K562 (cell line): ENCODE results near the gene MCC. TPM values are rescaled to one million over a fixed set of nuclear protein-coding genes. Genes with fewer than 3 reads are reported as not detected.

Source experiments
- ATAC-seq: fragments of 200-7000 bp; cut with Tn5 transposase; 3 replicates; pipeline ENCODE4 v1.9.1; 2020; ENCODE audit warnings: moderate library complexity
- BruUV-seq: library from RNA; stranded (reverse); fragments of 400-500 nt; replicated peaks from 2 replicates; lab custom pipeline; 2021; lab: Mats Ljungman, UMichigan
- CTCF ChIA-PET: fragments of 300-600 bp; formaldehyde crosslinking; extraction: SDS; loops from one replicate; lab custom pipeline; 2021; ENCODE audit warnings: low intra/inter-chr PET ratio; lab: Yijun Ruan, JAX
- POLR2A ChIA-PET: fragments of 300-600, 350-650 bp; sonication (Branson Sonifier 250); formaldehyde crosslinking; extraction: SDS; loops from one replicate; lab custom pipeline; 2021; ENCODE audit warnings: antibody characterized with exemption, inconsistent platforms; lab: Yijun Ruan, JAX
- DNase-seq, 4 experiments: peaks; one replicate each; pipeline versions ENCODE4 v3.0.0 to v3.0.0-alpha.2; 2011 to 2018; ENCODE audit warnings: low spot score in 3 of 4, mixed read lengths in 3 of 4; ENCODE audit errors: extremely low read depth in 1 of 4
- FAIRE-seq: peaks from 2 replicates; lab custom pipeline; 2011; peaks lifted over from hg19 to GRCh38; lab: Jason Lieb, UNC
- H2AFZ ChIP-seq: 2 replicates; pipeline ENCODE4 v1.6.0; 2011; ENCODE audit warnings: low read depth, low read length, control low read depth, inconsistent platforms
- H3K27ac ChIP-seq: fragments of 200-600 bp; 3 replicates; pipeline ENCODE4 v1.8.0; 2011; ENCODE audit warnings: low read depth, mild to moderate bottlenecking, control low read depth, inconsistent platforms, low read length, moderate library complexity, mixed read lengths; ENCODE audit errors: extremely low read depth
- H3K27me3 ChIP-seq, 2 experiments: fragments of 300-600 bp in 1 of 2; 2 replicates in 1 of 2; 3 replicates in 1 of 2; pipeline versions ENCODE4 v1.6.0 to v1.8.0; 2011; ENCODE audit warnings: inconsistent platforms in 2 of 2, low read length in 2 of 2, mild to moderate bottlenecking in 1 of 2, mixed read lengths in 1 of 2, moderate library complexity in 1 of 2; ENCODE audit not compliant: control insufficient read depth in 2 of 2, insufficient read depth in 2 of 2
- H3K36me3 ChIP-seq: fragments of 300-600 bp; 3 replicates; pipeline ENCODE4 v1.8.0; 2011; ENCODE audit warnings: mild to moderate bottlenecking, low read length, inconsistent platforms; ENCODE audit not compliant: control insufficient read depth, insufficient read depth
- H3K4me1 ChIP-seq, 2 experiments: fragments of 200-600 bp in 1 of 2; replicated peaks in 1 of 2; 2 replicates in 1 of 2; 3 replicates in 1 of 2; pipeline versions ENCODE4 v1.5.1 to v1.8.0; 2011; ENCODE audit warnings: inconsistent platforms in 2 of 2, low read length in 2 of 2, mild to moderate bottlenecking in 1 of 2, mixed read lengths in 1 of 2, moderate library complexity in 1 of 2; ENCODE audit not compliant: control insufficient read depth in 2 of 2, insufficient read depth in 2 of 2
- H3K4me2 ChIP-seq: 2 replicates; pipeline ENCODE4 v1.6.1; 2011; ENCODE audit warnings: low read length, control low read depth, inconsistent platforms, mixed read lengths; ENCODE audit not compliant: insufficient read depth
- H3K4me3 ChIP-seq: fragments of 200-600 bp; sonication (generic), shearing (Covaris generic); 2 replicates; pipeline ENCODE4 v1.5.1; 2016; ENCODE audit warnings: control low read depth, inconsistent platforms
- H3K79me2 ChIP-seq: fragments of 200-600 bp; 3 replicates; pipeline ENCODE4 v1.8.0; 2011; ENCODE audit warnings: low read length, inconsistent platforms; ENCODE audit not compliant: control insufficient read depth, insufficient read depth
- H3K9ac ChIP-seq, 2 experiments: 2 replicates each; pipeline versions ENCODE4 v1.6.0 to v1.6.1; 2011; ENCODE audit warnings: low read depth in 2 of 2, low read length in 2 of 2, control low read depth in 1 of 2, inconsistent platforms in 1 of 2, mild to moderate bottlenecking in 1 of 2, mixed read lengths in 1 of 2; ENCODE audit not compliant: insufficient read depth in 1 of 2
- H3K9me1 ChIP-seq: one replicate; pipeline ENCODE4 v1.6.0; 2011; ENCODE audit warnings: inconsistent platforms, mild to moderate bottlenecking, low read length, moderate library complexity; ENCODE audit not compliant: control insufficient read depth, insufficient read depth
- H3K9me3 ChIP-seq: replicated peaks from 2 replicates; pipeline ENCODE4 v1.5.1; 2011; ENCODE audit warnings: low read depth, low read length, inconsistent platforms; ENCODE audit not compliant: control insufficient read depth, insufficient read depth
- H4K20me1 ChIP-seq: replicated peaks from 2 replicates; pipeline ENCODE4 v1.6.1; 2011; ENCODE audit warnings: low read length, inconsistent platforms, mixed read lengths; ENCODE audit not compliant: control insufficient read depth, insufficient read depth
- MAFF ChIP-seq: IDR thresholded peaks from 2 replicates; pipeline ENCODE4 v1.6.1; 2012; ENCODE audit warnings: low read length, improper control_type of control experiment
- MCM2 ChIP-seq: fragments of 450-650 bp; IDR thresholded peaks from 2 replicates; pipeline ENCODE4 v1.6.1; 2017; ENCODE audit warnings: low read depth, mild to moderate bottlenecking
- MTF1 ChIP-seq: fragments of 250-450 bp; sonication (Bioruptor Pico); IDR thresholded peaks from 2 replicates; pipeline ENCODE4 v1.9.0; 2021; ENCODE audit warnings: moderate library complexity, mild to moderate bottlenecking, inconsistent platforms, borderline replicate concordance
- NELFE ChIP-seq: IDR thresholded peaks from 2 replicates; pipeline ENCODE4 v1.6.1; 2011; ENCODE audit warnings: mild to moderate bottlenecking; ENCODE audit not compliant: insufficient read depth, insufficient read length
- NFE2 ChIP-seq: IDR thresholded peaks from 2 replicates; pipeline ENCODE4 v1.6.1; 2014; ENCODE audit warnings: antibody characterized with exemption, low read depth
- POLR2AphosphoS5 ChIP-seq: IDR thresholded peaks from 2 replicates; pipeline ENCODE4 v1.6.1; 2011; ENCODE audit warnings: mild to moderate bottlenecking, low read depth, low read length, moderate library complexity; ENCODE audit not compliant: control insufficient read depth, insufficient read depth
- PURB ChIP-seq: sonication (generic); formaldehyde crosslinking; IDR thresholded peaks from 2 replicates; pipeline ENCODE4 v1.9.0; 2021; ENCODE audit warnings: low read depth, mild to moderate bottlenecking, missing genetic modification reagents
- RNF2 ChIP-seq: sonication (generic); IDR thresholded peaks from 2 replicates; pipeline ENCODE4 v1.6.1; 2016
- SRSF3 ChIP-seq: fragments of 200-400 bp; formaldehyde crosslinking; IDR thresholded peaks from 2 replicates; pipeline ENCODE4 v1.6.1; 2016; ENCODE audit warnings: mild to moderate bottlenecking, low read length, moderate library complexity; ENCODE audit not compliant: insufficient read depth
- STAT5A ChIP-seq: IDR thresholded peaks from 2 replicates; pipeline ENCODE4 v1.6.1; 2012; ENCODE audit warnings: low read length, inconsistent platforms, borderline replicate concordance
- ZNF316 ChIP-seq: fragments of 450-650 bp; IDR thresholded peaks from 2 replicates; pipeline ENCODE4 v1.6.1; 2016
- ZNF436 ChIP-seq: fragments of 250-450, 450-650 bp; sonication (Bioruptor Pico); formaldehyde crosslinking; IDR thresholded peaks from 2 replicates; pipeline ENCODE4 v1.7.0; 2020; ENCODE audit warnings: mild to moderate bottlenecking
- WGBS: fragments of 100-300 bp; shearing (Covaris generic); methylation state at CpG from one replicate; pipeline ENCODE4 v1.1.6; 2016; ENCODE audit warnings: low coverage, mixed read lengths; ENCODE audit not compliant: insufficient coverage; ENCODE audit errors: missing lambda C conversion rate; 5-methylcytosine and 5-hydroxymethylcytosine counted together
- in situ Hi-C: fragments of 300-500 bp; cut with MboI; formaldehyde crosslinking; loops from 4 replicates; pipeline ENCODE4 v1.15.0; 2018; ENCODE audit warnings: inconsistent platforms, mixed read lengths
- intact Hi-C: fragments of 100-400 bp; cut with micrococcal nuclease; formaldehyde crosslinking; loops from 2 replicates; pipeline ENCODE4 v1.14.2; 2022
- polyA plus RNA-seq, 8 experiments: library from polyadenylated mRNA; depleted of rRNA in 4 of 8; stranded (reverse) in 5 of 8; unstranded in 3 of 8; fragments of >200 nt; fragmentation: Nextera tagmentation in 2 of 8; fragmentation: Illumina TruSeq in 1 of 8; extraction: Ambion mirVana in 2 of 8; extraction: Trizol in 1 of 8; gene quantifications; 2 replicates each; pipeline versions ENCODE4 v1.2.1 to v1.2.3, GENCODE V29; 2011 to 2014; ENCODE audit warnings: inconsistent platforms in 1 of 8, missing spikeins in 1 of 8
- total RNA-seq, 7 experiments: library from RNA; depleted of rRNA in 6 of 7; stranded (reverse); fragments of >200 nt in 6 of 7; fragmentation: Illumina TruSeq in 2 of 7; extraction: Trizol in 2 of 7; gene quantifications; 2 replicates each; pipeline versions ENCODE4 v1.2.1 to v1.2.3, GENCODE V29; 2011 to 2021; ENCODE audit warnings: low replicate concordance in 1 of 7
- TF ChIP-seq, protein P1 (sequence below), 2 experiments: fragments of 450-650 bp in 1 of 2; sonication (generic) in 1 of 2; formaldehyde crosslinking; conservative IDR thresholded peaks; 2 replicates each; pipeline versions ENCODE4 v1.4.0 to v1.8.1; 2020 to 2022; ENCODE audit warnings: mild to moderate bottlenecking in 1 of 2, missing genetic modification reagents in 1 of 2
- TF ChIP-seq, protein P2 (sequence below): fragments of 450-650 bp; IDR thresholded peaks from 2 replicates; pipeline ENCODE4 v1.6.1; 2016
- TF ChIP-seq, protein P3 (sequence below): IDR thresholded peaks from 2 replicates; pipeline ENCODE4 v1.6.1; 2011; ENCODE audit not compliant: insufficient read length; ENCODE audit errors: extremely low read depth
- TF ChIP-seq, protein P4 (sequence below): fragments of 250-450 bp; sonication (Bioruptor Pico); IDR thresholded peaks from 2 replicates; pipeline ENCODE4 v1.5.0; 2021
- TF ChIP-seq, protein P5 (sequence below): fragments of 450-650 bp; IDR thresholded peaks from 2 replicates; pipeline ENCODE4 v1.7.0; 2016; ENCODE audit warnings: borderline replicate concordance
- TF ChIP-seq, protein P6 (sequence below): fragments of 250-450 bp; sonication (Bioruptor Pico); IDR thresholded peaks from 2 replicates; pipeline ENCODE4 v1.8.0; 2021; ENCODE audit warnings: borderline replicate concordance, mild to moderate bottlenecking, moderate library complexity; ENCODE audit not compliant: poor library complexity, severe bottlenecking

The MCC gene
- total and polyA plus RNA-seq, 9 of the 15 experiments (the other 6 are each of a cell fraction or from before 2014, with no cell fraction given) = 0.04 to 0.24 (median 0.06) TPM; not detected in 1

DNA sequence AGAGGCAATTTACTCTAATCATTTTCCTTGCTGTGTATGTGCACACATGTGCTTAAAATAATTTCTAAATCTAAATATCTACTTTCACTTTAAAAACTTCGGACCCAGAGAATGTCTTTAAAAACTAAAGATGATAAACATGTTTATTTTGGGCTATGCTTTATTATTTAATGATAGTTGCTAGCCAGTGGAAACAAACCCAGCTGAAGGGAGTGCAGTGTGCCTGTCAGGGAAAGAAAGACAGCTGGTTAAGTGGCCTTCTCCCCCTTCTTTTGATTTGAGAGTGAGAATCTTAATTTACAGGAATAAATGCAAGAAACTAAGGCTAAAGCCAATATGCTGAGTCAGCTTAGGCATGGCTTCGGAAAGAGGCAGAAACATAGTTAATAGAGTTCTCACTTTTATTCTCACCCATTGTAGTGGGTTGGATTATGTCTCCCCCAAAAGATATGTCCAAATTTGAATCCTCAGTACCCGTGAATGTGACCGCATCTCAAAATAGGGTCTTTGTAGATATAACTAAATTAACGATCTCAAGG is 400.2 kb downstream of the MCC start:
- in situ Hi-C loops (no loop called here), intact Hi-C loops (no loop called here)
- no TSS peak for BruUV-seq
- Histone ChIP-seq H4K20me1 (no peaks in the 10 kb centered on the region), H2AFZ (no peak overlapping the region), H3K9me3 (no peaks in the 10 kb centered on the region), H3K27me3 (peaks cover 41 to 43% of the 10 kb centered on the region in 2 experiments), H3K4me1 (peaks cover 4 to 5% of the 10 kb centered on the region in 2 experiments; a peak in 3 of 5 replicates), H3K79me2 (no peaks in the 10 kb centered on the region), H3K27ac (no peak overlapping the region), H3K9ac (no peak overlapping the region), H3K4me2 (no peak overlapping the region), H3K9me1 (no peaks in the 10 kb centered on the region), H3K36me3 (no peaks in the 10 kb centered on the region), H3K4me3 (no peak overlapping the region)
- ChIA-PET POLR2A (no interaction called here), CTCF (no interaction called here)
- ATAC-seq = no peak
- no peak for DNase-seq
- FAIRE-seq = no peak
- WGBS = 5% methylated on average over 5 of the region's 5 CpGs
- TF ChIP-seq, protein P1, sequence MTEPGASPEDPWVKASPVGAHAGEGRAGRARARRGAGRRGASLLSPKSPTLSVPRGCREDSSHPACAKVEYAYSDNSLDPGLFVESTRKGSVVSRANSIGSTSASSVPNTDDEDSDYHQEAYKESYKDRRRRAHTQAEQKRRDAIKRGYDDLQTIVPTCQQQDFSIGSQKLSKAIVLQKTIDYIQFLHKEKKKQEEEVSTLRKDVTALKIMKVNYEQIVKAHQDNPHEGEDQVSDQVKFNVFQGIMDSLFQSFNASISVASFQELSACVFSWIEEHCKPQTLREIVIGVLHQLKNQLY (CRISPR knock-in tag; conservative IDR thresholded peaks at IDR 0.05) = no peak
- TF ChIP-seq NELFE (no peak), MCM2 (no peak), MAFF (peak; percentile 93), POLR2AphosphoS5 (no peak), RNF2 (peak; percentile 14; the same call in 1 of the 2 replicates), PURB (CRISPR knock-in tag) (no peak), ZNF436 (CRISPR knock-in tag) (no peak), SRSF3 (no peak), NFE2 (peak; percentile 46; the same call in 1 of the 2 replicates), STAT5A (no peak), MTF1 (CRISPR knock-in tag) (no peak), ZNF316 (peak; percentile 95)
- TF ChIP-seq, protein P2, sequence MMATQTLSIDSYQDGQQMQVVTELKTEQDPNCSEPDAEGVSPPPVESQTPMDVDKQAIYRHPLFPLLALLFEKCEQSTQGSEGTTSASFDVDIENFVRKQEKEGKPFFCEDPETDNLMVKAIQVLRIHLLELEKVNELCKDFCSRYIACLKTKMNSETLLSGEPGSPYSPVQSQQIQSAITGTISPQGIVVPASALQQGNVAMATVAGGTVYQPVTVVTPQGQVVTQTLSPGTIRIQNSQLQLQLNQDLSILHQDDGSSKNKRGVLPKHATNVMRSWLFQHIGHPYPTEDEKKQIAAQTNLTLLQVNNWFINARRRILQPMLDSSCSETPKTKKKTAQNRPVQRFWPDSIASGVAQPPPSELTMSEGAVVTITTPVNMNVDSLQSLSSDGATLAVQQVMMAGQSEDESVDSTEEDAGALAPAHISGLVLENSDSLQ = no peak
- TF ChIP-seq, protein P3, sequence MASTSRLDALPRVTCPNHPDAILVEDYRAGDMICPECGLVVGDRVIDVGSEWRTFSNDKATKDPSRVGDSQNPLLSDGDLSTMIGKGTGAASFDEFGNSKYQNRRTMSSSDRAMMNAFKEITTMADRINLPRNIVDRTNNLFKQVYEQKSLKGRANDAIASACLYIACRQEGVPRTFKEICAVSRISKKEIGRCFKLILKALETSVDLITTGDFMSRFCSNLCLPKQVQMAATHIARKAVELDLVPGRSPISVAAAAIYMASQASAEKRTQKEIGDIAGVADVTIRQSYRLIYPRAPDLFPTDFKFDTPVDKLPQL = no peak
- TF ChIP-seq, protein P4, sequence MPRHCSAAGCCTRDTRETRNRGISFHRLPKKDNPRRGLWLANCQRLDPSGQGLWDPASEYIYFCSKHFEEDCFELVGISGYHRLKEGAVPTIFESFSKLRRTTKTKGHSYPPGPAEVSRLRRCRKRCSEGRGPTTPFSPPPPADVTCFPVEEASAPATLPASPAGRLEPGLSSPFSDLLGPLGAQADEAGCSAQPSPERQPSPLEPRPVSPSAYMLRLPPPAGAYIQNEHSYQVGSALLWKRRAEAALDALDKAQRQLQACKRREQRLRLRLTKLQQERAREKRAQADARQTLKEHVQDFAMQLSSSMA (CRISPR knock-in tag) = no peak
- TF ChIP-seq, protein P5, sequence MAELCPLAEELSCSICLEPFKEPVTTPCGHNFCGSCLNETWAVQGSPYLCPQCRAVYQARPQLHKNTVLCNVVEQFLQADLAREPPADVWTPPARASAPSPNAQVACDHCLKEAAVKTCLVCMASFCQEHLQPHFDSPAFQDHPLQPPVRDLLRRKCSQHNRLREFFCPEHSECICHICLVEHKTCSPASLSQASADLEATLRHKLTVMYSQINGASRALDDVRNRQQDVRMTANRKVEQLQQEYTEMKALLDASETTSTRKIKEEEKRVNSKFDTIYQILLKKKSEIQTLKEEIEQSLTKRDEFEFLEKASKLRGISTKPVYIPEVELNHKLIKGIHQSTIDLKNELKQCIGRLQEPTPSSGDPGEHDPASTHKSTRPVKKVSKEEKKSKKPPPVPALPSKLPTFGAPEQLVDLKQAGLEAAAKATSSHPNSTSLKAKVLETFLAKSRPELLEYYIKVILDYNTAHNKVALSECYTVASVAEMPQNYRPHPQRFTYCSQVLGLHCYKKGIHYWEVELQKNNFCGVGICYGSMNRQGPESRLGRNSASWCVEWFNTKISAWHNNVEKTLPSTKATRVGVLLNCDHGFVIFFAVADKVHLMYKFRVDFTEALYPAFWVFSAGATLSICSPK = no peak
- TF ChIP-seq, protein P6, sequence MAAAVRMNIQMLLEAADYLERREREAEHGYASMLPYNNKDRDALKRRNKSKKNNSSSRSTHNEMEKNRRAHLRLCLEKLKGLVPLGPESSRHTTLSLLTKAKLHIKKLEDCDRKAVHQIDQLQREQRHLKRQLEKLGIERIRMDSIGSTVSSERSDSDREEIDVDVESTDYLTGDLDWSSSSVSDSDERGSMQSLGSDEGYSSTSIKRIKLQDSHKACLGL (CRISPR knock-in tag) = no peak
